WI38 (cell line): ENCODE results near the gene FBXW7.

Experiments
- H3K4me3 ChIP-seq: 2 replicates; pipeline ENCODE4 v1.5.1; 2011; ENCODE audit warnings: low read depth, mild to moderate bottlenecking, control low read depth, low read length
- CTCF ChIP-seq: IDR thresholded peaks from 2 replicates; pipeline ENCODE4 v1.5.1; 2012; ENCODE audit warnings: low read depth, mild to moderate bottlenecking, control low read depth, low read length

The FBXW7 gene

GRCh38 chr4:152431291-152431690 is 104.6 kb downstream of the FBXW7 start:
- no peak for TF ChIP-seq CTCF
- no peak overlapping the region for H3K4me3 ChIP-seq

- H3K4me3 ChIP-seq = no peak overlapping the region
- TF ChIP-seq CTCF = no peak
Measured at GRCh38 chr4:152430507-152430906, 105.4 kb downstream of the FBXW7 start.

DNA sequence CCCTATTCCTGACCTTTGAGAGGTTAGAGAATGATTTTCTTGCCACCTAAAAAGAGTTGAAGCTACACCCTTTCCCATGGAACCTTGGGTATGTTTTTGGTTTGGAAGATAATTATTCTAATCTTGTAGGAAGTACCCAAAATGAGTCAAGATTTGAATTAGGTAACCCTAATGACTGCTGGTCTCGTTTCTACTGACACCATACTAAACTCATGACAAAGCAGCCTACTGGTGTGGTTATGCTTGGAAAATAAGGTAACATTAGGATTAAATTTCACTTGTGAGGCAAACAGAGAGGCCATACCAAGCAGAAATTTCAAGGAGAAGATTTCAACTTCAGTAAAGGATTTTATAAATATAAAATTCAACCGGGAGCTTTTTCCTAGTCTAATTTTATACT is 107.9 kb downstream of the FBXW7 start:
- no peak overlapping the region for H3K4me3 ChIP-seq
- TF ChIP-seq CTCF = no peak

GRCh38 chr4:152424977-152425376 is 110.9 kb downstream of the FBXW7 start:
- TF ChIP-seq CTCF = no peak
- H3K4me3 ChIP-seq = no peak overlapping the region

- no peak for TF ChIP-seq CTCF
- no peak overlapping the region for H3K4me3 ChIP-seq
Measured at GRCh38 chr4:152424396-152424795, 111.5 kb downstream of the FBXW7 start.

GRCh38 chr4:152422817-152423320 is 113.0 kb downstream of the FBXW7 start:
- no peak overlapping the region for H3K4me3 ChIP-seq
- TF ChIP-seq CTCF = no peak

GRCh38 chr4:152421576-152421975 is 114.3 kb downstream of the FBXW7 start:
- TF ChIP-seq CTCF = no peak
- H3K4me3 ChIP-seq = no peak overlapping the region
